HCT116 (cell line): ENCODE data around the gene DNM2. TPM values are rescaled to one million over a fixed set of nuclear protein-coding genes. Genes with fewer than 3 reads are reported as not detected.

Experiments used
- ATAC-seq: fragments of 200-7000 bp; cut with Tn5 transposase; 2 replicates; pipeline ENCODE4 v1.9.1; 2020; ENCODE audit warnings: mild to moderate bottlenecking, moderate library complexity
- BruUV-seq: library from RNA; stranded (reverse); fragments of 400-500 nt; replicated peaks from 2 replicates; lab custom pipeline; 2021; lab: Mats Ljungman, UMichigan
- CTCF ChIA-PET: fragments of 300-600 bp; sonication (Branson Sonifier 250); formaldehyde crosslinking; loops from one replicate; lab custom pipeline; 2021; ENCODE audit warnings: antibody characterized with exemption; lab: Charles Lee
- POLR2A ChIA-PET: fragments of 300-600, 350-600 bp; sonication (Branson Sonifier 250); formaldehyde crosslinking; loops from one replicate; lab custom pipeline; 2021; ENCODE audit warnings: antibody characterized with exemption; lab: Charles Lee
- RAD21 ChIA-PET, 2 experiments: fragments of 300-600 bp; sonication (Branson Sonifier 250); formaldehyde crosslinking; loops; one replicate each; lab custom pipeline; 2023; ENCODE audit warnings: low total read pairs in 2 of 2; ENCODE audit not compliant: uncharacterized antibody in 2 of 2, unreplicated experiment in 2 of 2, low non-redundant PET in 1 of 2; lab: Charles Lee
- DNase-seq: peaks from one replicate; pipeline ENCODE4 v3.0.0-alpha.2; 2010; ENCODE audit warnings: low read depth, low spot score
- H2AFZ ChIP-seq: fragments of 200-600 bp; shearing (Covaris generic), sonication (generic); 2 replicates; pipeline ENCODE4 v1.6.1; 2017; ENCODE audit warnings: low read depth, mixed run types, mixed read lengths, antibody characterized with exemption, low read length; ENCODE audit not compliant: poor library complexity, severe bottlenecking
- H3K27ac ChIP-seq: 2 replicates; pipeline ENCODE4 v1.5.1; 2012; ENCODE audit warnings: low read depth, low read length
- H3K27me3 ChIP-seq: fragments of 200-600 bp; sonication (generic); 2 replicates; pipeline ENCODE4 v1.6.1; 2016; ENCODE audit warnings: mixed run types, low read length, mixed read lengths; ENCODE audit not compliant: insufficient read depth
- H3K36me3 ChIP-seq, 2 experiments: fragments of 200-500 bp in 1 of 2; fragments of 200-600 bp in 1 of 2; sonication (Bioruptor generic) in 1 of 2; sonication (generic) in 1 of 2; 2 replicates each; pipeline versions ENCODE4 v1.5.1 to v1.6.1; 2014 to 2016; ENCODE audit warnings: low read length in 2 of 2, inconsistent platforms in 1 of 2, mixed read lengths in 1 of 2, mixed run types in 1 of 2; ENCODE audit not compliant: insufficient read depth in 2 of 2, control insufficient read depth in 1 of 2
- H3K4me1 ChIP-seq, 2 experiments: fragments of 200-600 bp in 1 of 2; sonication (generic) in 1 of 2; 2 replicates each; pipeline versions ENCODE4 v1.5.1 to v1.6.1; 2012 to 2017; ENCODE audit warnings: low read length in 2 of 2, inconsistent platforms in 1 of 2, mild to moderate bottlenecking in 1 of 2, mixed read lengths in 1 of 2, mixed run types in 1 of 2, moderate library complexity in 1 of 2; ENCODE audit not compliant: insufficient read depth in 2 of 2, control insufficient read depth in 1 of 2
- H3K4me2 ChIP-seq: fragments of 200-600 bp; sonication (generic); 2 replicates; pipeline ENCODE4 v1.6.1; 2017; ENCODE audit warnings: mixed run types, low read length, mixed read lengths
- H3K4me3 ChIP-seq, 2 experiments: fragments of 200-600 bp in 1 of 2; sonication (generic) in 1 of 2; replicated peaks in 1 of 2; 2 replicates each; pipeline ENCODE4 v1.5.1; 2011 to 2016; ENCODE audit warnings: low read length in 2 of 2, control low read depth in 1 of 2, low read depth in 1 of 2, mild to moderate bottlenecking in 1 of 2, mixed read lengths in 1 of 2, mixed run types in 1 of 2
- H3K79me2 ChIP-seq: fragments of 200-600 bp; sonication (generic); 2 replicates; pipeline ENCODE4 v1.6.1; 2017; ENCODE audit warnings: mild to moderate bottlenecking, mixed run types, low read length, moderate library complexity, mixed read lengths; ENCODE audit not compliant: insufficient read depth
- H3K9ac ChIP-seq: fragments of 200-600 bp; sonication (generic); 2 replicates; pipeline ENCODE4 v1.6.1; 2016; ENCODE audit warnings: low read length, mixed read lengths
- H3K9me2 ChIP-seq: fragments of 200-600 bp; sonication (generic), shearing (Covaris generic); 2 replicates; pipeline ENCODE4 v1.6.1; 2017; ENCODE audit warnings: mixed run types, mild to moderate bottlenecking, moderate library complexity; ENCODE audit not compliant: insufficient read depth
- H3K9me3 ChIP-seq, 2 experiments: fragments of 200-500 bp in 1 of 2; fragments of 200-600 bp in 1 of 2; sonication (Bioruptor generic) in 1 of 2; sonication (generic) in 1 of 2; 2 replicates each; pipeline ENCODE4 v1.6.1; 2014 to 2017; ENCODE audit warnings: low read length in 2 of 2, mixed read lengths in 2 of 2, inconsistent platforms in 1 of 2, low read depth in 1 of 2, mild to moderate bottlenecking in 1 of 2, mixed run types in 1 of 2, moderate library complexity in 1 of 2; ENCODE audit not compliant: control insufficient read depth in 1 of 2, insufficient read depth in 1 of 2
- H4K20me1 ChIP-seq: fragments of 200-600 bp; sonication (generic), shearing (Covaris generic); 2 replicates; pipeline ENCODE4 v1.6.1; 2017; ENCODE audit warnings: mixed run types, mild to moderate bottlenecking, moderate library complexity; ENCODE audit not compliant: insufficient read depth
- CBX3 ChIP-seq: IDR thresholded peaks from 2 replicates; pipeline ENCODE4 v1.6.1; 2012; ENCODE audit warnings: low read depth
- CEBPB ChIP-seq: IDR thresholded peaks from 2 replicates; pipeline ENCODE4 v1.6.1; 2012; ENCODE audit warnings: low read depth
- ELF1 ChIP-seq: IDR thresholded peaks from 2 replicates; pipeline ENCODE4 v1.6.1; 2012; ENCODE audit warnings: low read depth, borderline replicate concordance
- EZH2 ChIP-seq: fragments of 200-600 bp; sonication (generic); IDR thresholded peaks from 2 replicates; pipeline ENCODE4 v1.6.1; 2017; ENCODE audit warnings: antibody characterized with exemption, mixed run types
- EZH2phosphoT487 ChIP-seq: fragments of 200-600 bp; IDR thresholded peaks from 2 replicates; pipeline ENCODE4 v1.6.1; 2018; ENCODE audit warnings: antibody characterized with exemption, borderline replicate concordance
- FOSL1 ChIP-seq: IDR thresholded peaks from 2 replicates; pipeline ENCODE4 v1.6.1; 2012; ENCODE audit warnings: low read depth
- JUND ChIP-seq: IDR thresholded peaks from 2 replicates; pipeline ENCODE4 v1.6.1; 2012
- MAX ChIP-seq: IDR thresholded peaks from 2 replicates; pipeline ENCODE4 v1.6.1; 2012
- POLR2A ChIP-seq: IDR thresholded peaks from 2 replicates; pipeline ENCODE4 v1.7.0; 2011; ENCODE audit warnings: borderline replicate concordance; ENCODE audit not compliant: insufficient read depth, insufficient read length; ENCODE audit errors: extremely low read depth
- POLR2AphosphoS5 ChIP-seq: IDR thresholded peaks from 2 replicates; pipeline ENCODE4 v1.6.1; 2011; ENCODE audit warnings: mild to moderate bottlenecking, low read depth, low read length, moderate library complexity
- SP1 ChIP-seq: IDR thresholded peaks from 2 replicates; pipeline ENCODE4 v1.6.1; 2012; ENCODE audit warnings: low read depth
- SRF ChIP-seq: IDR thresholded peaks from 2 replicates; pipeline ENCODE4 v1.6.1; 2012; ENCODE audit warnings: low read depth
- TCF7L2 ChIP-seq: IDR thresholded peaks from 2 replicates; pipeline ENCODE4 v1.7.0; 2011; ENCODE audit warnings: borderline replicate concordance, inconsistent platforms; ENCODE audit not compliant: insufficient read depth, insufficient read length; ENCODE audit errors: extremely low read depth
- YY1 ChIP-seq: IDR thresholded peaks from 2 replicates; pipeline ENCODE4 v1.6.1; 2011; ENCODE audit warnings: low read length, low read depth, moderate library complexity, mild to moderate bottlenecking; ENCODE audit not compliant: insufficient replicate concordance; ENCODE audit errors: extremely low read depth
- ZNF274 ChIP-seq: fragments of 200-500 bp; sonication (Bioruptor generic); IDR thresholded peaks from 2 replicates; pipeline ENCODE4 v1.6.1; 2014; ENCODE audit warnings: mild to moderate bottlenecking, low read depth, low read length, inconsistent platforms
- intact Hi-C: fragments of 100-400 bp; cut with micrococcal nuclease; formaldehyde crosslinking; loops from 2 replicates; pipeline ENCODE4 v1.10.0; 2022
- total RNA-seq: library from RNA; stranded (reverse); gene quantifications from one replicate; pipeline ENCODE4 v1.2.1, GENCODE V29; 2021; ENCODE audit not compliant: unreplicated experiment
- TF ChIP-seq, protein P1 (sequence below), 3 experiments: fragments of 200-600 bp in 1 of 3; sonication (generic) in 1 of 3; IDR thresholded peaks in 2 of 3; conservative IDR thresholded peaks in 1 of 3; 2 replicates each; pipeline ENCODE4 v1.5.1; 2012 to 2017; ENCODE audit warnings: low read depth in 2 of 3, low read length in 2 of 3, antibody characterized with exemption in 1 of 3, borderline replicate concordance in 1 of 3, control low read depth in 1 of 3, mild to moderate bottlenecking in 1 of 3, mixed read lengths in 1 of 3, mixed run types in 1 of 3, moderate library complexity in 1 of 3; ENCODE audit not compliant: insufficient read depth in 1 of 3
- TF ChIP-seq, protein P2 (sequence below): IDR thresholded peaks from 2 replicates; pipeline ENCODE4 v1.6.1; 2012
- TF ChIP-seq, protein P3 (sequence below): IDR thresholded peaks from 2 replicates; pipeline ENCODE4 v1.6.1; 2011; ENCODE audit warnings: mild to moderate bottlenecking, low read length, moderate library complexity; ENCODE audit not compliant: insufficient replicate concordance; ENCODE audit errors: extremely low read depth

Gene DNM2
- total RNA-seq, 1 experiment from 2014 or later: 183 TPM

DNA sequence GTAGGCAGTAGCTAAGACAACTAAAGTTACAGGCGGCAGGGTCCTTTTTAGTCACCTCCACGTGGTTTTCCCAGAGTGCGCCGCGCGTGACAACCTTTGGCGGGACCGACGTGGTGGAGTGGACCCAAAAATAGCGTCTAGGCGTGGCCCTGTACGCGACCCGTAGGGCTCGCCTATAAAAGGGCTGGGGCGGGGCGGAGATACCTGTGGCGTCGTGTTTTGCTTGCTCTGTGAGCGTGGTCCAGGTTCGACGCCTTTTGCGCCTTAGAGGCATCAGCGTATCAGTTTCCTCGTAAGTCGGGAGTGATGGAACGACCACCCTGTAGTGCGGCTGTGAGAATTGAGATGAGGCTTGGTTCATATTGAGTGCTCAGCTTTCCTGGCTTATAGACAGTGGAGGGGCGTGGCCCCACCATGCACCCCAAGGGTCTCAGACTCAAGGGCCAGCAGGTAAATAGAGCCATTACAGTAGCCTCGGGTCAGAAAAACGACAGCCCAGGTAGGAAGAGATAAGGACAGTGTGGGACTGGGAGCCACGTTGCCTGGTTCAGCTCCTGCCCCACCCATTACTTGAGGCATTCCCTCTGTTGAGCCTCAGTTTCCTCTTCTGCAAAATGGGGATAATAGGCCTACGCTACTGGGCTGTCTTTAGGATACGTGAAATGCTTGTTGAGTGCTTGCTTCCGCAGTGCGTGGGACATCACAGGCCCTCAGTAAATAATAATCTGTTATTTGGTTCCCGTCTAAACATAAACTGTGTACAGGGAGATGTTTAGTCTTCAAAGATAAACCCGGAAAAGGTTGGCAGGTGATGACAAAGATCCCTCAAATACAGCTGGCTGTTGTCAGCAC lies 118.8 kb downstream of the DNM2 start:
- DNase-seq: peak; percentile 85
- intact Hi-C loops: no loop called here
- H3K36me3 ChIP-seq: peaks cover 4 to 9% of the 10 kb centered on the region in 2 experiments; a peak in 3 of 4 replicates
- no peaks in the 10 kb centered on the region for H3K27me3 ChIP-seq
- BruUV-seq: TSS peak; percentile 49
- ATAC-seq: peak; percentile 25
- H3K4me2 ChIP-seq: peak overlapping the region; percentile 83
- no peaks in the 10 kb centered on the region; a peak in 1 of 4 replicates for H3K9me3 ChIP-seq
- no peaks in the 10 kb centered on the region for H3K9me2 ChIP-seq
- RAD21 ChIA-PET: interaction anchor here in 1 of 2 experiments (1.2 kb wide), 1 partner anchor 28 kb away, joined by 5 read pairs; no protein-coding TSS in a partner anchor
- H3K79me2 ChIP-seq: no peaks in the 10 kb centered on the region
- H3K4me3 ChIP-seq: peak overlapping the region; percentile 67 to 83
- POLR2A ChIA-PET: interaction anchor here (0.8 to 1.6 kb wide), 5 partner anchors 15 to 119 kb away, joined by 3 to 12 read pairs (median 7); partner anchors contain the start of gene DNM2
- CTCF ChIA-PET: interaction anchor here (0.7 to 2.7 kb wide), 11 partner anchors 10 to 137 kb away, joined by 3 to 52 read pairs (median 6); partner anchors contain the start of genes CARM1 and DNM2
- no peak overlapping the region for H2AFZ ChIP-seq
- peak overlapping the region; percentile 82 for H3K9ac ChIP-seq
- H4K20me1 ChIP-seq: no peaks in the 10 kb centered on the region
- peak overlapping the region; percentile 94 for H3K27ac ChIP-seq
- H3K4me1 ChIP-seq: peaks cover 10 to 22% of the 10 kb centered on the region in 2 experiments; a peak in 3 of 4 replicates
- TF ChIP-seq, protein P1, sequence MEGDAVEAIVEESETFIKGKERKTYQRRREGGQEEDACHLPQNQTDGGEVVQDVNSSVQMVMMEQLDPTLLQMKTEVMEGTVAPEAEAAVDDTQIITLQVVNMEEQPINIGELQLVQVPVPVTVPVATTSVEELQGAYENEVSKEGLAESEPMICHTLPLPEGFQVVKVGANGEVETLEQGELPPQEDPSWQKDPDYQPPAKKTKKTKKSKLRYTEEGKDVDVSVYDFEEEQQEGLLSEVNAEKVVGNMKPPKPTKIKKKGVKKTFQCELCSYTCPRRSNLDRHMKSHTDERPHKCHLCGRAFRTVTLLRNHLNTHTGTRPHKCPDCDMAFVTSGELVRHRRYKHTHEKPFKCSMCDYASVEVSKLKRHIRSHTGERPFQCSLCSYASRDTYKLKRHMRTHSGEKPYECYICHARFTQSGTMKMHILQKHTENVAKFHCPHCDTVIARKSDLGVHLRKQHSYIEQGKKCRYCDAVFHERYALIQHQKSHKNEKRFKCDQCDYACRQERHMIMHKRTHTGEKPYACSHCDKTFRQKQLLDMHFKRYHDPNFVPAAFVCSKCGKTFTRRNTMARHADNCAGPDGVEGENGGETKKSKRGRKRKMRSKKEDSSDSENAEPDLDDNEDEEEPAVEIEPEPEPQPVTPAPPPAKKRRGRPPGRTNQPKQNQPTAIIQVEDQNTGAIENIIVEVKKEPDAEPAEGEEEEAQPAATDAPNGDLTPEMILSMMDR (IDR thresholded peaks at IDR 0.05 in 2 of 3, conservative IDR thresholded peaks at IDR 0.05 in 1 of 3; ENCODE audit: borderline replicate concordance in 1 of 3, insufficient read depth in 1 of 3, low read depth in 2 of 3, low read length in 2 of 3): no peak
- TF ChIP-seq ELF1 (no peak), TCF7L2 (peak; percentile 46), POLR2AphosphoS5 (0 out of 2 replicates have a peak, but pooled peaks have one; percentile 3), CBX3 (peak; percentile 97), SRF (peak; percentile 75; the same call in 1 of the 2 replicates), FOSL1 (no peak), MAX (peak; percentile 99), EZH2 (no peak), CEBPB (no peak), YY1 (no peak), SP1 (peak; percentile 34; the same call in 1 of the 2 replicates), ZNF274 (no peak), JUND (no peak), POLR2A (no peak), EZH2phosphoT487 (no peak)
- TF ChIP-seq, protein P2, sequence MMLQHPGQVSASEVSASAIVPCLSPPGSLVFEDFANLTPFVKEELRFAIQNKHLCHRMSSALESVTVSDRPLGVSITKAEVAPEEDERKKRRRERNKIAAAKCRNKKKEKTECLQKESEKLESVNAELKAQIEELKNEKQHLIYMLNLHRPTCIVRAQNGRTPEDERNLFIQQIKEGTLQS: no peak
- TF ChIP-seq, protein P3, sequence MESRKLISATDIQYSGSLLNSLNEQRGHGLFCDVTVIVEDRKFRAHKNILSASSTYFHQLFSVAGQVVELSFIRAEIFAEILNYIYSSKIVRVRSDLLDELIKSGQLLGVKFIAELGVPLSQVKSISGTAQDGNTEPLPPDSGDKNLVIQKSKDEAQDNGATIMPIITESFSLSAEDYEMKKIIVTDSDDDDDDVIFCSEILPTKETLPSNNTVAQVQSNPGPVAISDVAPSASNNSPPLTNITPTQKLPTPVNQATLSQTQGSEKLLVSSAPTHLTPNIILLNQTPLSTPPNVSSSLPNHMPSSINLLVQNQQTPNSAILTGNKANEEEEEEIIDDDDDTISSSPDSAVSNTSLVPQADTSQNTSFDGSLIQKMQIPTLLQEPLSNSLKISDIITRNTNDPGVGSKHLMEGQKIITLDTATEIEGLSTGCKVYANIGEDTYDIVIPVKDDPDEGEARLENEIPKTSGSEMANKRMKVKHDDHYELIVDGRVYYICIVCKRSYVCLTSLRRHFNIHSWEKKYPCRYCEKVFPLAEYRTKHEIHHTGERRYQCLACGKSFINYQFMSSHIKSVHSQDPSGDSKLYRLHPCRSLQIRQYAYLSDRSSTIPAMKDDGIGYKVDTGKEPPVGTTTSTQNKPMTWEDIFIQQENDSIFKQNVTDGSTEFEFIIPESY: no peak
